KBM-7 (cell line): ENCODE results near the gene SPRYD3.

Source experiments
- DNase-seq: peaks from one replicate; pipeline ENCODE4 v3.0.0-alpha.2; 2015
- in situ Hi-C: fragments of 300-500 bp; cut with MboI; formaldehyde crosslinking; loops from 2 replicates; pipeline ENCODE4 v1.14.3; 2020; ENCODE audit warnings: low sequenced_read_pairs, low pct_unique_long_range_greater_than_20kb, mixed read lengths

Gene SPRYD3

DNA sequence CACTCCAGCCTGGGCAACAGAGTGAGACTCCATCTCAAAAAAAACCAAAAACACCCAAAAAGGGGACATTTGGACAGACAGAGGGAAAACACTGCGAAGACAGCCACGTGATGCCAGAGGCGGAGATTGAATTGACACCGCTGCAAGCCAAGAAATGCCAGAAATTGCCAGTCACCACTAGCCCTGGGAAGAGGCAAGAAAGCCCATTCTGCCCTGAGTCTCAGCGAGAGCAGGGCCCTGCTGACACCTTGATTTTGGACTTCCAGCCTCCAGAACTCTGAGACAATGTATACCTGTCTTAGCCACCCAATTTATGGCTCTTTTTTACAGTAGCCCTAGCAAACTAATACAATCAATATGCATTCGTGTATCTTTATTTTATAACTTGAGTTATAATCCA lies 10.9 kb upstream of the SPRYD3 start:
- in situ Hi-C loops: no loop called here
- DNase-seq: no peak

- in situ Hi-C loops: no loop called here
- no peak for DNase-seq
Observed at GRCh38 chr12:53086361-53086760, 7.2 kb upstream of the SPRYD3 start.

DNA sequence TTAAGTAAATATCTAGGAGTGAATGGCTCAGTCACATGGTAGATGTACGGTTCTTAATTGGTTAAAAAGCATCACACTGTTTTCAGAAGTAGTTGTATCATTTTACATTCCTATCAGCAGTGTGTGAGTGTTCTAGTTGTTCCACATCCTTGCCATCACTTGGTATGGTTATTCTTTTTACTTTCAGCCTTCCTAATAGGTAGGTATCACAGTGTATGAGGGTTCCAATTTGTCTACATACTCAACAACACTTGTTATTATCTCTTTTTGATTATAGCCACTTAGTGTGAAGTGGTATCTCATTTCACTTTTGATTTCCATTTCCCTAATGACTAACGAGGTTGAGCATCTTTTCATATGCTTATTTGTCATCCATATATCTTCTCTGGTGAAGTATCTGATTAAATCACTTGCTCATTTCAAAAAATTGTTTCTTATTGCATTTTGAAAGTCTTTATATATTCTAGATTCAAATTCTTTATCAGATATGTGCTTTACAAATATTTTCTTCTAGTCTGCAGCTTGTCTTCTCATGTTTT lies 3.5 kb upstream of the SPRYD3 start:
- DNase-seq: no peak
- in situ Hi-C loops: no loop called here

GRCh38 chr12:53078425-53079225 lies 565 bp downstream of the SPRYD3 start:
- in situ Hi-C loops: no loop called here
- peak; percentile 51 for DNase-seq

DNA sequence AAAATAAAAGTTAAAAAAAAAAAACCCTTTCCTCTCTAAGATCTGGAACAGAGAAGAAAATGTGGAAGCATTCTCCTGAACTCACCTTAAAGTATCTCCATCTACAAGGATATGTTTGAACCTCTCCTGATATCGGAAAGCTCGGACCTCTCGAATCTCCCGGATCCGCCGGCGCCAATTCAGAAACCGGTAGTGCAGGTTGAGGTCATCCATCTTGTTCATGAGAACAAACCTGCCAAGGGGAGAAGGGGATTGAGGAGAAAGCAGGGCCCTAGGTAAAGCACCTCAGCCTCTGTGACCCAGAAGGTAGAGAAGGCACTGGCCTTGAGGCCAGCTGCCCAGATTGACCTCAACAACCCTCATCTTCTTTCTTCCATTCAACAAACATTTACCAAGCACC lies 2.2 kb downstream of the SPRYD3 start:
- no peak for DNase-seq
- in situ Hi-C loops: no loop called here

- in situ Hi-C loops: no loop called here
- DNase-seq: no peak
Observed at GRCh38 chr12:53076461-53076860, 2.7 kb downstream of the SPRYD3 start.

GRCh38 chr12:53074999-53075370 lies 4.2 kb downstream of the SPRYD3 start:
- in situ Hi-C loops: loop anchor here (25.0 kb wide), 1 partner anchor 212 kb away; the partner anchor contains the start of genes MYG1 and PFDN5

GRCh38 chr12:53074283-53074998 lies 4.7 kb downstream of the SPRYD3 start:
- no peak for DNase-seq
- in situ Hi-C loops: loop anchor here (25.0 kb wide), 1 partner anchor 213 kb away; the partner anchor contains the start of genes MYG1 and PFDN5

More at GRCh38 chr12:53074999-53075370, 4.2 kb downstream of the SPRYD3 start:
- DNase-seq: no peak

DNA sequence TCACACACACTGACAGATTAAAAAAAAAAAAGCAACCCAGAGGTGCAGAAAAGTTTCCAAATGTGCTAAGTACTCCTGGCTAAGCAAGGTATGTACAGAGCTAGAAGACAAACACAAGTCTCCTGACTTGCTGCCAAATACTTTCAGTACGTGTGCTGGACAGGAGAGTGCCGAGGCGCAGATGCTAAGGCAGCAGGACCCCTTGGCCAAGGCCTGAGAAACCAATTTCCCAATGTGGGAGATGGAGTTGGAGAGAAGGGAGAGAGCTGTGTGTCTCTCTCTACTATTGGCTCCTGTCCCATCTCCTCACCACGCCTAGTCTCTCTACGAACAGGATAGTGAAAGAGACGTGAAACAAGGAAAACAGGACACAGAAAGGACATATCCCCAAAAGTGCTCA lies 5.3 kb downstream of the SPRYD3 start:
- DNase-seq: no peak
- in situ Hi-C loops: loop anchor here (25.0 kb wide), 1 partner anchor 213 kb away; the partner anchor contains the start of genes MYG1 and PFDN5

- no peak for DNase-seq
- in situ Hi-C loops: loop anchor here (25.0 kb wide), 1 partner anchor 215 kb away; the partner anchor contains the start of genes MYG1 and PFDN5
Observed at GRCh38 chr12:53071591-53072551, 7.3 kb downstream of the SPRYD3 start.

DNA sequence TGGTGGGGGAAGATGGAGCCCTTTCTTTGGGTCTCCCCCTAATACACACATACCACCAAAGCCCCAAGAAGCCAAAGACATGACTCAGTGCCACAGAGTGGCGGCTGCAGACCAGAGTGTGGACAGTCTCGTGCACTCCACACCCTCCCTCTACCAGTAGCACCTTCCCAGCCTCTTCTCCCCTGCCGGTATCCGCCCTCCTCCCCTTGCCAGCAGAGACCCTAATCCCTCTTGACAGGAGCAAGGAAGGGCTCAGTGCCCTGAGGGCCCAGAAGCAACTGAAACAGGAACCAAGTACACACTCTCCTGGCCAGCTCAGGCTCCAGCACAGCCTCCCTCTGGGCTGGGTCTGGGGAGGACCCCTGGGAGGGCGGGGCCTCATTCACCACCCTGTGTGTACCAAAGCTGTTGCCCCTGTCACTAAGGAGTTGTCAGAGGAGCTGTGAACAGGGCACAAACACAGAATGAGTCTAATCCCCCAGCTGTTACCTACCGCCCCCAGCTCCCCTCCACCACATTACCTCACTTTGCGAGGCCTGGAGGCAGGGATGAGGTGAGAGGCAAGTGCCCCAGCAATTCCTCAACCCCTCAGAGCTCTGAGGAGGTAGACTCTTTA lies 8.2 kb downstream of the SPRYD3 start:
- in situ Hi-C loops: loop anchor here (25.0 kb wide), 1 partner anchor 216 kb away; the partner anchor contains the start of genes MYG1 and PFDN5
- DNase-seq: no peak

- DNase-seq: no peak
- in situ Hi-C loops: loop anchor here (25.0 kb wide), 1 partner anchor 217 kb away; the partner anchor contains the start of genes MYG1 and PFDN5
Observed at GRCh38 chr12:53069621-53070410, 9.4 kb downstream of the SPRYD3 start.

DNA sequence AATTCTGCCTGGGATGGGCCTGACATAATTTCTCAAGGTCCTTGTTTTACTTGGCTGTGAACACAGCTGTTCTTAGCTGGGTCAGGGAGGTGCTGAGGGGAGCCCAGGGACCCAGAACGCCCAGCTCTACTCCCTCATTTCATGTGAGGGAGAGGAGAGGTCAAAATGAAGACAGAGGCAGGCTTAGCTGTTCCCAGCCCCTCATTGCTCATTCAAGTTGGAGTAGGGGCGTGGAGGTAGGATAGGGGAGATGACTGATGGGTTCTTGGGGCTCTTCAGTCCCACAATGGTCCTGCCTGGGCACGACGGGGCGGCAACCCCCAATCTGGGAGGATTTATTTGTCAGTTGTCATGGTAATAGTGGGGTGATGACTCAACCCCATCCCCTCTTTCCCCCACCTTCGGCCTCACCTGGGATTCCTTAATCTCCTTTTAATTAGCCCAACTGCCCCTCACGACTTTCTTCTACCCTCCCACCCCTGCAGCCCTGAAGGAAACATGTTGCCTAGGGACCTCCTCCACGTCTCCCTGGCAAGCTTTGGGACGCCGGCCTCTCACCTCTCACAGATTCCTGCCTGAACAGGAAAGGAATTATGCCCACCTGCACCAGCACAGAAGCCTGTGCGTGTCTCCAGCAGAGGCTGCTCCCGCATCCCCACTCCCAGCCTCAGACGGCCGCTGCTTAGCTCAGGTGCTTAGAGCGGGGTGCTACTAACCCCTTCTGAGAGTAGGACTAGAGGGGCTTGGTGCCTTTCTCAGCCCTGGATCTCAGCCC lies 10.2 kb downstream of the SPRYD3 start:
- in situ Hi-C loops: loop anchor here (25.0 kb wide), 1 partner anchor 218 kb away; the partner anchor contains the start of genes MYG1 and PFDN5
- no peak for DNase-seq

DNA sequence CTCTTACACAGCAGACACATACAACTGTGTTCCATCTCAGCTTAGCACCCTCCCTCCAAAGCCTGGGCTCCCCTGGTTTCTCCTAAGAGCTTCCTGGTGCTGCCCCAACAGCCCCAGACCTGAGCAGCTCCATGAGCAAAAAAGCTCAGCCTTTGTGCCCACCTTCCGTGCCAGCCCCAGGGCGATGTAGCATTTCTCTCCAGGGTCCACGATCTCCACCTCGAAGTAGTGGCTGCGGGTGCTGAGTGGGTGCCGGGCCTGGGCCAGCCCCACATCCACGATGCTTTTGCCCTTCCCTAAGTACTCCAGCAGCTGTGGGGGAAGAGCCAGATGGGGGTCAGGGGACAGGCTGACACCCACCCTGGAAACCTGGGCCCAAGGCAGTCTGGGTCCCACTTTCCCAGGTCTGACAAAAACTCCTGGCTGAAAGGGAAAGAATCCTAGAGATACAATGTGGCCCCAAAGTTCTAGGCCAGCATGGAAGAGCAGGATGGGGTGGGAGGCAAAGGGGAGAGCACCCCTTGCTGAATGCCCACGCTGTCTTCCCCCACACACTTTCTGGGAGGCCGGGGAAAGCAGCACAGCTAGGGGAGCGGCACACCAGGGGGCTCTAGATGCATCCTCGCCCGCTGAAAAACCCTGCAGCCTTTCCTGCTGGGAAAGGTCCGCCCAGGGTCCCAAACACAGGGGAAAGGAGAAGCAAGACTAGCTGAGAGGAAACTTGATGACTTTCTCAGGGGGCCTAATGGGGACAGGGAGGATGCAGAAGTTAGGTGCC lies 11.0 kb downstream of the SPRYD3 start:
- DNase-seq: no peak
- in situ Hi-C loops: loop anchor here (25.0 kb wide), 1 partner anchor 219 kb away; the partner anchor contains the start of genes MYG1 and PFDN5

- DNase-seq: no peak
- in situ Hi-C loops: loop anchor here (25.0 kb wide), 1 partner anchor 220 kb away; the partner anchor contains the start of genes MYG1 and PFDN5
Observed at GRCh38 chr12:53067074-53067992, 11.9 kb downstream of the SPRYD3 start.
